ENCODE results near the gene OPN1MW3.
"Not testable (repeated sequence)": the region's sequence is repeated elsewhere in the genome, so short reads cannot be mapped to it uniquely, and the experiment has no call there.

OPN1MW3 gene

GRCh38 chrX:154294791-154295574 is 37.6 kb downstream of the OPN1MW3 start, which contains the start of gene TEX28:
TEX28 (minus strand) TSS chrX:154295124; CDS start chrX:154292117, 3,007 bp downstream.
- no peak for TF ChIP-seq CTCF (IDR thresholded peaks at IDR 0.05; ENCODE audit: low read depth, low read length)

GRCh38 chrX:154295664-154296310 is 38.4 kb downstream of the OPN1MW3 start, which contains the start of gene TKTL1:
TKTL1 (plus strand) TSS chrX:154295795; CDS start chrX:154295860, 65 bp downstream.
- no peak for TF ChIP-seq CTCF (IDR thresholded peaks at IDR 0.05; ENCODE audit: low read depth, low read length)
- H3K4me3 ChIP-seq (ENCODE audit: low read depth, low read length) = no peak within 1 kb of the TSS

More at GRCh38 chrX:154294791-154295574, 37.6 kb downstream of the OPN1MW3 start, which contains the start of gene TEX28:
- no peak within 1 kb of the TSS for H3K4me3 ChIP-seq (ENCODE audit: low read depth, low read length)

GRCh38 chrX:154296731-154297130 is 39.3 kb downstream of the OPN1MW3 start:
- TF ChIP-seq CTCF (IDR thresholded peaks at IDR 0.05; ENCODE audit: low read depth, low read length) = no peak
- no peak overlapping the region for H3K4me3 ChIP-seq (ENCODE audit: low read depth, low read length)

GRCh38 chrX:154298312-154298711 is 40.9 kb downstream of the OPN1MW3 start:
- no peak for TF ChIP-seq CTCF (IDR thresholded peaks at IDR 0.05; ENCODE audit: low read depth, low read length)

GRCh38 chrX:154300816-154301215 is 43.4 kb downstream of the OPN1MW3 start:
- TF ChIP-seq CTCF (IDR thresholded peaks at IDR 0.05; ENCODE audit: low read depth, low read length) = no peak
- H3K4me3 ChIP-seq (ENCODE audit: low read depth, low read length) = no peak overlapping the region

More at GRCh38 chrX:154298312-154298711, 40.9 kb downstream of the OPN1MW3 start:
- H3K4me3 ChIP-seq (ENCODE audit: low read depth, low read length) = no peak overlapping the region

GRCh38 chrX:154302998-154303397 is 45.6 kb downstream of the OPN1MW3 start:
- not testable (repeated sequence) for H3K4me3 ChIP-seq (ENCODE audit: low read depth, low read length)

- H3K4me3 ChIP-seq (ENCODE audit: low read depth, low read length) = no peak overlapping the region
- TF ChIP-seq CTCF (IDR thresholded peaks at IDR 0.05; ENCODE audit: low read depth, low read length) = no peak
Observed at GRCh38 chrX:154303476-154303875, 46.1 kb downstream of the OPN1MW3 start.

All from WI38 (cell line).